Endodermal cell (in vitro differentiated cells): Measurements from ENCODE around the gene MGAT3. TPM values are rescaled to one million over a fixed set of nuclear protein-coding genes. Genes with fewer than 3 reads are reported as not detected.
A peak's percentile ranks its signal among the peaks of the same experiment; 100 is the strongest.

ENCODE experiments used
- DNase-seq: peaks from one replicate; pipeline ENCODE4 v3.0.0-alpha.2; 2017
- H3K27ac ChIP-seq: 2 replicates; pipeline ENCODE4 v1.5.1; 2013; ENCODE audit warnings: mild to moderate bottlenecking, low read depth, low read length, moderate library complexity
- H3K27me3 ChIP-seq: 2 replicates; pipeline ENCODE4 v1.6.1; 2013; ENCODE audit warnings: mild to moderate bottlenecking, low read length, moderate library complexity; ENCODE audit not compliant: insufficient read depth, control insufficient read depth, poor library complexity, severe bottlenecking
- H3K36me3 ChIP-seq: 2 replicates; pipeline ENCODE4 v1.7.0; 2013; ENCODE audit warnings: mild to moderate bottlenecking, low read length, moderate library complexity; ENCODE audit not compliant: control insufficient read depth, insufficient read depth
- H3K4me1 ChIP-seq: one replicate; pipeline ENCODE4 v1.7.0; 2013; ENCODE audit warnings: low read length; ENCODE audit not compliant: control insufficient read depth, insufficient read depth
- H3K4me3 ChIP-seq: 2 replicates; pipeline ENCODE4 v1.5.1; 2013; ENCODE audit warnings: mild to moderate bottlenecking, low read length, moderate library complexity
- H3K9ac ChIP-seq: 2 replicates; pipeline ENCODE4 v1.6.1; 2013; ENCODE audit warnings: mild to moderate bottlenecking, low read length, moderate library complexity; ENCODE audit not compliant: poor library complexity, severe bottlenecking; ENCODE audit errors: extremely low read depth
- H3K9me3 ChIP-seq: 2 replicates; pipeline ENCODE4 v1.6.1; 2013; ENCODE audit warnings: mild to moderate bottlenecking, low read length, moderate library complexity; ENCODE audit not compliant: control insufficient read depth
- H3K27ac Mint-ChIP-seq: 2 replicates; pipeline ENCODE4 v1.8.0; 2020; ENCODE audit warnings: mixed read lengths
- H3K27me3 Mint-ChIP-seq: 2 replicates; pipeline ENCODE4 v1.8.0; 2021; ENCODE audit warnings: mild to moderate bottlenecking, mixed read lengths; ENCODE audit not compliant: insufficient read depth
- H3K36me3 Mint-ChIP-seq: 2 replicates; pipeline ENCODE4 v1.8.0; 2020; ENCODE audit warnings: low read depth, mixed read lengths
- H3K4me1 Mint-ChIP-seq: 2 replicates; pipeline ENCODE4 v1.8.0; 2020; ENCODE audit warnings: mixed read lengths
- H3K4me3 Mint-ChIP-seq: 2 replicates; pipeline ENCODE4 v1.8.0; 2020; ENCODE audit warnings: mild to moderate bottlenecking, moderate library complexity, mixed read lengths
- H3K9me3 Mint-ChIP-seq: 2 replicates; pipeline ENCODE4 v1.8.0; 2020; ENCODE audit warnings: mild to moderate bottlenecking, mixed read lengths
- WGBS, 2 experiments: methylation state at CpG; one replicate each; pipeline versions ENCODE4 v1.1.5 to v1.1.7; 2013; ENCODE audit warnings: missing lambda C conversion rate in 2 of 2, mixed read lengths in 1 of 2; ENCODE audit not compliant: insufficient coverage in 1 of 2, insufficient read length in 1 of 2; 5-methylcytosine and 5-hydroxymethylcytosine counted together
- total RNA-seq, 2 donors: library from RNA; stranded (reverse); fragmentation: NEBNext Ultra II Directional in 1 of 2; extraction: Animal tissue kit (Norgen Biotek cat#: 25700) in 1 of 2; gene quantifications; 2 replicates in 1 of 2; 3 replicates in 1 of 2; pipeline ENCODE4 v1.2.1, GENCODE V29; 2021
- TF ChIP-seq, protein P1 (sequence below): fragments of 200-600 bp; sonication (generic); conservative IDR thresholded peaks from 2 replicates; pipeline ENCODE4 v1.5.0; 2021; ENCODE audit warnings: antibody characterized with exemption, mild to moderate bottlenecking

Gene MGAT3
- total RNA-seq, 2 donors from 2014 or later, result 9.0 to 16.7 TPM

GRCh38 chr22:39534092-39534506 lies 77.3 kb downstream of the MGAT3 start:
- DNase-seq, result peak; percentile 74

DNA sequence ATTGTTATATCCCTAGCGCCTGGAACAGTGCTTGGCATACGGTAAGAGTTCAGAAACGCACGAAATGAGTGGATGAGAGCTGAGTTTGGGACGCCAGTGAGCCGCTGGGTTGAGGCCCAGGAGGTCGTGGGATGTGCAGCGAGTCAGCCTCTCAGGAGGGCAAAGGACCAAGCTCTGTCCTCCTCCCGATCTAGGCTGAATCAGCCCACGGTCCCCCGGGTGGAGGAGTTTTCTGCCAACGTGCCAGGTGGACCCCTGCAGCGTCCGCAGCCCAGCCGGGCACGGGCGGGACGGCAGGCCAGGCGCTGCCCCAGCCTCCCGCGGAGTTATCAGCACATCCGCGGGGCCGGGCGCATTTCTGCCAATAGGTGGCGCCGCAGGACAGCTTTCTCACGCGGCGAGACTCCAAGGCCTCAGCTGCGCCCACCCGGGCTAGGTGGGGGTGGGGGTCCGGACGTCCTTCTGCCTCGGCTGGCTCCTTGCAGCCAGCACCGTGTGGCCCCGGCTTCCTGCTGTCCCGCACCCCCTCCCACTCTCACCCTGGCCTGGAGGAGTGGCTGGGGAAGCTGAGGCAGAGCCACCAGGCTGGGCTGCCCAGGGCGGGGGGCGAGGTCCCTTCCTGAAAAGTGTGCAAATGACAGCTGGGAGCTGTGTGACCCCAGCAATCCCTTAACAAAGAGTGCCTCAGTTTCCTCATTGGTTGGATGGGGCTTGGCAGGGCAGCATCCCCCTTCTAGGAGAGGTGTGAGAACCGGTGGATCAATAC lies 78.0 kb downstream of the MGAT3 start:
- Mint-ChIP-seq H3K4me1 (peaks cover 28% of the 10 kb centered on the region), H3K27ac (peak overlapping the region; percentile 92), H3K4me3 (peak overlapping the region; percentile 27), H3K27me3 (no peaks in the 10 kb centered on the region), H3K36me3 (peaks cover 15% of the 10 kb centered on the region), H3K9me3 (no peaks in the 10 kb centered on the region)
- Histone ChIP-seq H3K36me3 (peaks cover 17% of the 10 kb centered on the region), H3K4me1 (peaks cover 25% of the 10 kb centered on the region), H3K4me3 (no peak overlapping the region), H3K9me3 (no peaks in the 10 kb centered on the region), H3K9ac (no peak overlapping the region), H3K27ac (no peak overlapping the region), H3K27me3 (no peaks in the 10 kb centered on the region)
- TF ChIP-seq, protein P1, sequence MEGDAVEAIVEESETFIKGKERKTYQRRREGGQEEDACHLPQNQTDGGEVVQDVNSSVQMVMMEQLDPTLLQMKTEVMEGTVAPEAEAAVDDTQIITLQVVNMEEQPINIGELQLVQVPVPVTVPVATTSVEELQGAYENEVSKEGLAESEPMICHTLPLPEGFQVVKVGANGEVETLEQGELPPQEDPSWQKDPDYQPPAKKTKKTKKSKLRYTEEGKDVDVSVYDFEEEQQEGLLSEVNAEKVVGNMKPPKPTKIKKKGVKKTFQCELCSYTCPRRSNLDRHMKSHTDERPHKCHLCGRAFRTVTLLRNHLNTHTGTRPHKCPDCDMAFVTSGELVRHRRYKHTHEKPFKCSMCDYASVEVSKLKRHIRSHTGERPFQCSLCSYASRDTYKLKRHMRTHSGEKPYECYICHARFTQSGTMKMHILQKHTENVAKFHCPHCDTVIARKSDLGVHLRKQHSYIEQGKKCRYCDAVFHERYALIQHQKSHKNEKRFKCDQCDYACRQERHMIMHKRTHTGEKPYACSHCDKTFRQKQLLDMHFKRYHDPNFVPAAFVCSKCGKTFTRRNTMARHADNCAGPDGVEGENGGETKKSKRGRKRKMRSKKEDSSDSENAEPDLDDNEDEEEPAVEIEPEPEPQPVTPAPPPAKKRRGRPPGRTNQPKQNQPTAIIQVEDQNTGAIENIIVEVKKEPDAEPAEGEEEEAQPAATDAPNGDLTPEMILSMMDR, result peak; percentile 98
- DNase-seq, result peak; percentile 98
- WGBS, 2 experiments, result 17 to 50% methylated on average over 8 to 41 of the region's 41 CpGs

More at GRCh38 chr22:39534092-39534506, 77.3 kb downstream of the MGAT3 start:
- Histone ChIP-seq H3K36me3 (peaks cover 22% of the 10 kb centered on the region), H3K27me3 (no peaks in the 10 kb centered on the region), H3K27ac (no peak overlapping the region), H3K9me3 (no peaks in the 10 kb centered on the region), H3K4me1 (peaks cover 25% of the 10 kb centered on the region), H3K4me3 (no peak overlapping the region), H3K9ac (no peak overlapping the region)
- WGBS, 2 experiments, result 88 to 90% methylated on average over 4 to 12 of the region's 12 CpGs
- Mint-ChIP-seq H3K27me3 (no peaks in the 10 kb centered on the region), H3K9me3 (no peaks in the 10 kb centered on the region), H3K4me3 (peak overlapping the region; percentile 27), H3K36me3 (peaks cover 20% of the 10 kb centered on the region), H3K27ac (peak overlapping the region; percentile 92), H3K4me1 (peaks cover 33% of the 10 kb centered on the region)
- TF ChIP-seq, protein P1, result no peak

GRCh38 chr22:39535357-39535725 lies 78.5 kb downstream of the MGAT3 start:
- TF ChIP-seq, protein P1, result no peak
- H3K4me3 Mint-ChIP-seq, result no peak overlapping the region
- H3K4me1 Mint-ChIP-seq, result peaks cover 25% of the 10 kb centered on the region
- no peak overlapping the region for H3K27ac Mint-ChIP-seq
- no peak overlapping the region for H3K9ac ChIP-seq
- H3K9me3 Mint-ChIP-seq, result no peaks in the 10 kb centered on the region
- peaks cover 3% of the 10 kb centered on the region for H3K27me3 Mint-ChIP-seq
- H3K36me3 ChIP-seq, result peaks cover 12% of the 10 kb centered on the region
- peaks cover 25% of the 10 kb centered on the region for H3K4me1 ChIP-seq
- H3K4me3 ChIP-seq, result no peak overlapping the region
- no peak overlapping the region for H3K27ac ChIP-seq
- H3K27me3 ChIP-seq, result no peaks in the 10 kb centered on the region
- no peaks in the 10 kb centered on the region for H3K9me3 ChIP-seq
- WGBS, 2 experiments, result 72 to 74% methylated on average over 5 to 13 of the region's 13 CpGs
- H3K36me3 Mint-ChIP-seq, result peaks cover 10% of the 10 kb centered on the region
- DNase-seq, result peak; percentile 84
